Measurements from ENCODE around the gene WBP1L. TPM values are rescaled to one million over a fixed set of nuclear protein-coding genes. Genes with fewer than 3 reads are reported as not detected.
A peak's percentile ranks its signal among the peaks of the same experiment; 100 is the strongest.
"Not testable (repeated sequence)": the region's sequence is repeated elsewhere in the genome, so short reads cannot be mapped to it uniquely, and the experiment has no call there.

Gene WBP1L
- polyA plus RNA-seq, 1 donor = 44.3 TPM

GRCh38 chr10:102758933-102759262 lies 15.2 kb downstream of the WBP1L start:
- not testable (repeated sequence) for DNase-seq (ENCODE audit: low read depth)

DNA sequence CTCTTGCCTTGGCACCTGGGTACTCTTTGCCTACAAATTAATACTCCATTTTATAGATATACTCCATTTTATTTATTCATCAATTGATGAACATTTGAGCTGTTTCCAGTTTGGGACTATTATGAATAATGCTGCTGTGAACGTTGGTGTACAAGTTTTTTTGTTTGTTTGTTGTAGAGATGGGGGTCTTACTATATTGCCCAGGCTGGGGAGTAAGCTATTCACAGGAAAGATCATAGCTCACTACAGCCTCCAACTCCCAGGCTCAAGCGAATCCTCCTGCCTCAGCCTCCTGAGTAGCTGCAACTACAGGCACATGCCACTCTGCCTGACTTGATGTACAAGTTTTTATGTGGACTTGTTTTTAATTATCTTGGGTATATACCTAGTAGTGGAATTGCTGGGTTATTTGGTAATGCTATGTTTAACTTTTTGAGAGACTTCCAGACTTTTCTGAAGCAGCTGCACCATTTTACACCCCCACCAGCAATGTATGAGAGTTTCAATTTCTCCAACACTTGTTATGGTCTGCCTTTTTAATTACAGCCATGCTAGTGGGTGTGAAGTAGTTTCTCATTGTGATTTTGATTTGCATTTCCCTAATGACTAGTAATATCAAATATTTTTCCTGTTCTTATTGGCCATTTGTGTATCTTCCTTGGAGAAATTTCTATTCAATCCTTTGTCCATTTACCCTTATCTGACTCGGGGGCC lies 15.9 kb downstream of the WBP1L start:
- DNase-seq (ENCODE audit: low read depth) = no peak

DNA sequence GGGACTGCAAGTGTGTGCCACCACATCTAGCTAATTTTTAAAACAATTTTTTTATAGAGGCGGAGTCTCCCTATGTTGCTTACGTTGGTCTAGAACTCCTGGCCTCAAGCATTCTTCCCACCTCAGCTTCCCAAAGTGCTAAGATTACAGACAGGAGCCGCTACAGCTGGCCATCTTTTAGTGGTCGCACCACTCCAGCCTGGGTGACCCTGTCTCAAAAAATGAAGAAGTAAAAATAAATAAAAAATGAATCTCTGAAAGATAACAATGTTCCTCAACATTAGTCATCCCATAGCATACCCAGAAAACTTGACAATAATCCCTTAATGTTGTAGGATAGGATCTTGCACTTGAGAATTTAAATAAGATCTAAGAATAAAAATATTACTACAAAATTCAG lies 18.2 kb downstream of the WBP1L start:
- no peak for DNase-seq (ENCODE audit: low read depth)

GRCh38 chr10:102762401-102763015 lies 18.8 kb downstream of the WBP1L start:
- no peak for DNase-seq (ENCODE audit: low read depth)

DNA sequence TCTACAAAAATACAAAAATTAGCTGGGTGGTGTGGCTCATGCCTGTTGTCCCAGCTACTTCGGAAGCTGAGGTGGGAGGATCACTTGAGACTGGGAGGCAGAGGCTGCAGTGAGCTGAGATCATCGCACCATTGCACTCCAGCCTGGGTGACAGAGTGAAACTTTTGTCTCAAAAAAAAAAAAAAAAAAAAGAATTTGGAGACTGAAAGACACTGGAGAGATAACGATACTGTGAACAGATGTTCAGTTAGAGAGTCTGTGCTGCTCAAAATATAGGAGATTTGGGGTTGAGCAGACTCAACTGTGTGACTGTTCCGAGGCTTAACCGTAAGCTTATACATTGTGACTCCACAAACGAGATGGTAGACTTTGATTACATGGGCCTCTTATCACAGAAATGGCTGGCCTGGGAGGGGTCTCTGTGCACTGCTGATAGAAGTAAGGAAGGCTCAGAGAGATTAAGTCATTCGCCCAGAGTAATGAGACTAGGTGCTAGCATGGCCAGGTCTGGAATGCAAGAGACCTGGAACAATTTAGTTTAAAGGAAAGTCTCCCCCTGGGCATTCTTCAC lies 19.4 kb downstream of the WBP1L start:
- no peak for DNase-seq (ENCODE audit: low read depth)

- no peak for DNase-seq (ENCODE audit: low read depth)
Observed at GRCh38 chr10:102764470-102765161, 20.9 kb downstream of the WBP1L start.

DNA sequence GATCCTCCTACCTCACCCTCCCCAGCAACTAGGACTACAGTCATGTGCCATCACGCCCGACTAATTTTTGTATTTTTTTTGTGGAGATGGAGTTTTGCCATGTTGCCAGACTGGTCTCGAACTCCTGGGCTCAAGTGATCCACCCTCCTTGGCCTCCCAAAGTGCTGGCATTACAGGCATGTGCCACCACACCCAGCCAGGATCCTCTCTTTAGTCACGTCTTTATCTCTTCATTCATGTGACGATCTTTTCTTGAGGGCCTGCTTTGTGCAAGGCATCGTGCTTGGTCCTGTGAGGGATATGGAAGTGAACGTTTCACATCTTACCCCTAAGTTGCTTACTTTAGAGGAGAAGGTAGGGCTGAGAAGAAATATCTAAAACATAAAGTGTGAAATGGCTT lies 21.6 kb downstream of the WBP1L start:
- no peak for DNase-seq (ENCODE audit: low read depth)

- DNase-seq (ENCODE audit: low read depth) = no peak
Observed at GRCh38 chr10:102767428-102768160, 23.8 kb downstream of the WBP1L start.

DNA sequence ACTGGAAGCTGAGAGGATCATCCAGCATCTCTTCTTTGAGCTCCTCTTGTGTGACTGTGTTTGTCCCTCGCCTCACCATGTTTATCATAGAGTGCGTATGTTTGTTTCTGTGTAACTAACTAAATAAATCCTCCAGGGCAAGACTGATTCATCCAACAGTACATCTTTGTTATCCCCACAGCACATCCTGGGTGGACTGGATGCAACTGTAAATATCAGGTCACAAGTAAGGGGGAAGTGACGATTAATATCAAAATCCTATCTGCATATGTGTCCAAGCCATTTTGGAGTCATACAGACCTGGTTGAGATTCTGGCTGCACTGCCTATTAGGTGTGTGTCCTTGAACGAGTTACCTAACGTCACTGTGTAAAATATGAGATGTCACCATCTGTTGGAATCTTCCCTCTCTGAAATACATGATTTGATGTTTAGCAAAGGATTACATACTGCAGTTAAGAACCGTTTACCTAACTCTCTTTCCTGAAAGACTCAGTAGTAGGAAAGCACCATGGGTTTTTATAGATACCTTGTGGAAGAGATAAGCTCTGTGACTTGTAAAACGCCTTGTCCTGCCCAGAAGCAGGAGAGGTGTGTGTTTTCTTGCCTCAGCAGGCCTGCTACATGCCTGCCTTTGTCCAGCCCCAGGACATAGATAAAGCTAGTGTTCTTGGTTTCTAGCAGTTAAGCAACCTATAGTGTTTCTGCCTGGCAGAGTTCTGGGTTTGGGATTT lies 25.8 kb downstream of the WBP1L start:
- no peak for DNase-seq (ENCODE audit: low read depth)

- DNase-seq (ENCODE audit: low read depth) = no peak
Observed at GRCh38 chr10:102770108-102770482, 26.3 kb downstream of the WBP1L start.

GRCh38 chr10:102770792-102771191 lies 27.0 kb downstream of the WBP1L start:
- DNase-seq (ENCODE audit: low read depth) = no peak

- DNase-seq (ENCODE audit: low read depth) = no peak
Observed at GRCh38 chr10:102773320-102773719, 29.6 kb downstream of the WBP1L start.

DNA sequence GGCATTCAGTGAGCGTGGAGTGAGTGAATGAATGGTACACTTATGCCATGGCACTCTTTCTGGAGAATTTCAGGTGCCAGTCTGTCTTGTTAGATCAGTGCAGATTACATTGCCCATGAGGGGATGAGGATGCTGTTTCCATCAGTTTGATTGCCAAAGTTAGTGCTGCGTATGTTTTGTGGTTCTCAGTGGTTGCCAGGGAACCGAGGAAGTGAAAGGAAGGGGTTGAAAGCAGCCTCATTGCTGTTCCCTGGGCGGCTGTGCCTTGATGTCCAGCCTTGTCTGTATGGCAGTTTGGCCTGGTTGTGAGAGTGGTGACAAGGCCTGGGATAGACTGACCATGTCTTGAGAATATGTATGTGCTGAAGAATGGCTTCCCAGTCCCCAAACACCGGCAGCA lies 30.2 kb downstream of the WBP1L start:
- no peak for DNase-seq (ENCODE audit: low read depth)

GRCh38 chr10:102775201-102775934 lies 31.6 kb downstream of the WBP1L start:
- DNase-seq (ENCODE audit: low read depth) = no peak

DNA sequence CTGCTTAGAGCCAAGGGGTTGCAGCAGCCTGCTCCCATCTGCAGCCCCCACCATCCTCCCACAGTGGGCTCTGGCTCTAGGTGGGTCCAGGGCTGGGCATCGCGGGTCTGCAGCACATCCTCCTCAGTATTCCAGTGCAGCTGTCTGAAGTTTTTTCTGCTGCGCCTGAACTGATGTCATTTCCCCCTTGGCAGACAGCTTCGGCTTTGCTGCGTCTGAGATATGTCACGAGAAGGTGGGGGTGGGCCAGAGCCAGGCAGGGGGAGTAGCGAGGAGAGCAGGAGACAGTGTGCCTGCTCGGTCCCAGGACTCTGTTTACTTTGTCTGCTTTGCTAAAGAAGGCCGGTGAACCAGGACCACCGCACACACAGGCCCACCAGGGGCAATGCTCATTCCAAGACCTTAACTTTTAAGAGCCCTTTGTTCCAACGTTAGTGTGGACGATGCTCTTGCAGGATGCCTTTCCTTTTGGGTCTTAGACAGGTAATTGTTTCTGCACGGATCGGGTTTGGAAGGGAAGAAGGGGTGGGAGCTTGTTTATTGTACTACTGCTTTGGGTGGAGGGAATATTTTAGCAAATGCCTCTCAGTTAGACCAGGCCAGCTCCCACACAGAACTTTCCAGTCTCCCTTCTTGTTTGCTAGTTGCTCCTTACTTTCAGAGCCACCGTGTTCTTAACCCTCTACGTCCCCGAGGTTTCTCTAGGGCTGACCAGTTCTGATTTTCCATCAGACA lies 32.4 kb downstream of the WBP1L start:
- peak; percentile 91 for DNase-seq (ENCODE audit: low read depth)

DNA sequence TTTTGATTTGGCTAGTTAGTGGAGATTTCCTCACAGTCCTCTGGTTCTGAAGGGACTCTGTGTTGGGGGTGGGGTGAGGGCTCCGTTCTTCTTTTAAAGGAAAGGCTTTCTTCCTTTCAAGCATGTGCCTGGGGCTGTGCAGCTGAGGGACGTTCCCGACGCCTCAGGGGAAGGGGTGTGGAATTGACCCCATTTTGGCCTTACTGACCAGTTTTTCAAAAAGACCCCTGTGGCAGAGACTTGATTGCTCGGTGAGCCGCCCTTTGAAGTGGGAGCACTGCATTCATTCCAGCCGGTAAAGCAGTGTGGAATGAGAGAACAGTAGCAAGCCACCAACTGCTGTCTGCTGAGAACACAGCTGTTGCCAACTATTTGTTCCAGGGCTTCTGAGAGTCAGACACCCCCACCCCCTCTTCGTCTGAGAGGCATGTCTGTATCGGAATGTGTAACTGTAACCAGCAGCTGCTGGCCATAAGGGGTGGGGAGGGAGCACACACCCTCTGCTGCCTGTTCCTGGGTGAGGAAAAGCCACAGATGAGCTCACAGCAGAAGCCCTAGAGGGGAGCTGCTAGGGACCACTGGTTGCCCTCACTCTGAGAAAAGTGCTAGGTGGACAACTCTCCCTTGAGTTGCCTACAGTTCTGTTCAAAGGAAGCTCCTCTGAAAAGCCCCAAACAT lies 33.2 kb downstream of the WBP1L start:
- DNase-seq (ENCODE audit: low read depth) = peak; percentile 75

GRCh38 chr10:102777711-102778453 lies 34.1 kb downstream of the WBP1L start:
- DNase-seq (ENCODE audit: low read depth) = no peak

GRCh38 chr10:102778781-102779180 lies 35.0 kb downstream of the WBP1L start:
- DNase-seq (ENCODE audit: low read depth) = no peak
